Endothelial cell of umbilical vein (primary cell): ENCODE measurements around the gene PIGV. TPM values are rescaled to one million over a fixed set of nuclear protein-coding genes. Genes with fewer than 3 reads are reported as not detected.

ENCODE experiments used
- BruUV-seq: library from RNA; stranded (reverse); fragments of 400-500 nt; replicated peaks from 2 replicates; lab custom pipeline; 2021; lab: Mats Ljungman, UMichigan
- CTCF ChIA-PET: fragments of 300-600, 350-600 bp; sonication (Branson Sonifier 250); formaldehyde crosslinking; loops from one replicate; lab custom pipeline; 2021; ENCODE audit warnings: antibody characterized with exemption, inconsistent platforms; lab: Charles Lee
- POLR2A ChIA-PET: fragments of 300-600, 350-600 bp; sonication (Branson Sonifier 250); formaldehyde crosslinking; loops from one replicate; lab custom pipeline; 2021; ENCODE audit warnings: antibody characterized with exemption, inconsistent platforms; lab: Charles Lee
- DNase-seq: peaks from one replicate; pipeline ENCODE4 v3.0.0-alpha.2; 2011; ENCODE audit warnings: low read depth, low spot score
- FAIRE-seq: peaks from 2 replicates; lab custom pipeline; 2011; peaks lifted over from hg19 to GRCh38; lab: Jason Lieb, UNC
- H2AFZ ChIP-seq: 2 replicates; pipeline ENCODE4 v1.6.0; 2012; ENCODE audit warnings: low read depth, low read length, control low read depth, inconsistent platforms
- H3K27ac ChIP-seq: 2 replicates; pipeline ENCODE4 v1.5.1; 2011; ENCODE audit warnings: low read depth, mild to moderate bottlenecking, control low read depth, low read length, moderate library complexity; ENCODE audit not compliant: insufficient read depth
- H3K27me3 ChIP-seq, 2 experiments: 2 replicates each; pipeline versions ENCODE4 v1.6.0 to v1.6.1; 2011; ENCODE audit warnings: low read length in 2 of 2, mixed read lengths in 1 of 2; ENCODE audit not compliant: control insufficient read depth in 2 of 2, insufficient read depth in 2 of 2
- H3K36me3 ChIP-seq, 2 experiments: 2 replicates in 1 of 2; 3 replicates in 1 of 2; pipeline ENCODE4 v1.5.1; 2011; ENCODE audit warnings: low read length in 2 of 2, mild to moderate bottlenecking in 1 of 2, moderate library complexity in 1 of 2; ENCODE audit not compliant: control insufficient read depth in 2 of 2, insufficient read depth in 2 of 2; ENCODE audit errors: extremely low read depth in 1 of 2
- H3K4me1 ChIP-seq: 3 replicates; pipeline ENCODE4 v1.5.1; 2011; ENCODE audit warnings: mild to moderate bottlenecking, low read length; ENCODE audit not compliant: control insufficient read depth, insufficient read depth; ENCODE audit errors: extremely low read depth
- H3K4me2 ChIP-seq: 2 replicates; pipeline ENCODE4 v1.6.1; 2011; ENCODE audit warnings: low read length, control low read depth, mixed read lengths; ENCODE audit not compliant: insufficient read depth
- H3K4me3 ChIP-seq, 3 experiments: fragments of 200-600 bp in 1 of 3; sonication (generic), shearing (Covaris generic) in 1 of 3; replicated peaks in 1 of 3; 2 replicates each; pipeline ENCODE4 v1.5.1; 2011 to 2016; ENCODE audit warnings: control low read depth in 3 of 3, low read length in 3 of 3, mild to moderate bottlenecking in 2 of 3, inconsistent platforms in 1 of 3, low read depth in 1 of 3, moderate library complexity in 1 of 3; ENCODE audit not compliant: insufficient read depth in 1 of 3
- H3K79me2 ChIP-seq: 2 replicates; pipeline ENCODE4 v1.6.0; 2012; ENCODE audit warnings: low read length, inconsistent platforms; ENCODE audit not compliant: control insufficient read depth, insufficient read depth
- H3K9ac ChIP-seq: replicated peaks from 2 replicates; pipeline ENCODE3; 2011; ENCODE audit warnings: low read length, control low read depth; ENCODE audit not compliant: insufficient read depth; ENCODE audit errors: extremely low read depth
- H3K9me1 ChIP-seq: replicated peaks from 3 replicates; pipeline ENCODE4 v1.6.0; 2011; ENCODE audit warnings: mild to moderate bottlenecking, low read length; ENCODE audit not compliant: control insufficient read depth, insufficient read depth; ENCODE audit errors: extremely low read depth
- H3K9me3 ChIP-seq: replicated peaks from 2 replicates; pipeline ENCODE4 v1.5.1; 2012; ENCODE audit warnings: low read length, inconsistent platforms; ENCODE audit not compliant: control insufficient read depth, insufficient read depth
- H4K20me1 ChIP-seq: replicated peaks from 2 replicates; pipeline ENCODE3; 2011; ENCODE audit warnings: mild to moderate bottlenecking, low read length; ENCODE audit not compliant: control insufficient read depth, insufficient read depth; ENCODE audit errors: extremely low read depth
- EZH2 ChIP-seq: IDR thresholded peaks from 2 replicates; pipeline ENCODE4 v1.6.1; 2012; ENCODE audit warnings: borderline replicate concordance, low read depth, mild to moderate bottlenecking, moderate library complexity, low read length, inconsistent platforms; ENCODE audit not compliant: severe bottlenecking
- FOS ChIP-seq: IDR thresholded peaks from 2 replicates; pipeline ENCODE4 v1.6.1; 2011; ENCODE audit warnings: mild to moderate bottlenecking, low read length, moderate library complexity, borderline replicate concordance; ENCODE audit not compliant: insufficient read depth
- GATA2 ChIP-seq: IDR thresholded peaks from 2 replicates; pipeline ENCODE4 v1.7.0; 2011; ENCODE audit warnings: low read depth, mild to moderate bottlenecking, moderate library complexity, mixed read lengths, low read length; ENCODE audit not compliant: insufficient read length, insufficient read depth
- JUN ChIP-seq: IDR thresholded peaks from 2 replicates; pipeline ENCODE4 v1.6.1; 2011; ENCODE audit warnings: borderline replicate concordance, low read depth; ENCODE audit not compliant: insufficient read length, insufficient read depth
- MAX ChIP-seq: IDR thresholded peaks from 2 replicates; pipeline ENCODE4 v1.6.1; 2011; ENCODE audit not compliant: insufficient read depth, insufficient read length
- MYC ChIP-seq: IDR thresholded peaks from one replicate; pipeline ENCODE4 v1.6.1; 2011; ENCODE audit warnings: mild to moderate bottlenecking, low read depth, low read length
- POLR2A ChIP-seq: IDR thresholded peaks from 2 replicates; pipeline ENCODE4 v1.6.1; 2012; ENCODE audit warnings: low read depth, mild to moderate bottlenecking, control low read depth, low read length
- POLR2AphosphoS5 ChIP-seq: IDR thresholded peaks from 2 replicates; pipeline ENCODE4 v1.6.1; 2012; ENCODE audit warnings: low read depth, mild to moderate bottlenecking, control low read depth, low read length, moderate library complexity; ENCODE audit not compliant: insufficient read depth
- dilution Hi-C: fragments of 300-500 bp; cut with MboI; formaldehyde crosslinking; loops from one replicate; pipeline ENCODE4 v1.15.0; 2019; ENCODE audit warnings: low sequenced_read_pairs; ENCODE audit not compliant: extremely low pct_ligation_motif_present
- intact Hi-C: fragments of 100-400 bp; cut with micrococcal nuclease; formaldehyde crosslinking; loops from one replicate; pipeline ENCODE4 v1.10.0; 2022
- polyA plus RNA-seq, 4 experiments: library from polyadenylated mRNA; depleted of rRNA in 3 of 4; stranded (reverse) in 3 of 4; unstranded in 1 of 4; fragments of >200 nt; gene quantifications; 2 replicates each; pipeline versions ENCODE4 v1.2.1 to v1.2.3, GENCODE V29; 2011 to 2012; ENCODE audit warnings: missing spikeins in 1 of 4
- total RNA-seq: library from RNA; stranded (reverse); gene quantifications from 2 replicates; pipeline ENCODE4 v1.2.3, GENCODE V29; 2021
- TF ChIP-seq, protein P1 (sequence below), 2 donors: IDR thresholded peaks; 1 replicate in 1 of 2; 2 replicates in 1 of 2; pipeline ENCODE4 v1.5.1; 2011; ENCODE audit warnings: low read length in 2 of 2, mild to moderate bottlenecking in 2 of 2, moderate library complexity in 2 of 2, control low read depth in 1 of 2, inconsistent platforms in 1 of 2, low read depth in 1 of 2; ENCODE audit not compliant: insufficient read depth in 1 of 2; ENCODE audit errors: extremely low read depth in 1 of 2

The PIGV gene
- total and polyA plus RNA-seq, 2 donors (not counting 3 experiments of a cell fraction or from before 2014, with no cell fraction given) = 7.5 to 11.9 TPM

DNA sequence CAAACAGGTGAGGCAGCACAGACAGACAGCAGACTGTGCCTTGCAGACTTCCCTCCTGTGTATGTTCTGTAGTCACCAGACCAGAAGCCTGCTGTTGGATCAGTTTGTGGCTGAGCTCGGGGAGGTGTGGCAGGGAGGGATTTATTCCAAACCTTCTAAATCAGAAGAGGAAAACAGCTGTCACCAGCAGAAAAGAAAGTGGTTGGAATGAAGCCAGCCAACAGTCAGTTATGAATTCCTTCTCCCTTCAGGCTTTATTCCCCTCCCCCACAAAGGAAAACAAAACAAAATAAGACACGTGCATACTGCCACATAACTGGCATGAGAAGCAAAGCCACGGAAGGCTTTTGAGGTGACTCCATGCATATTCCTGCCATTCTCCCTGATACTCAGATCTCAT is 19.0 kb upstream of the PIGV start:
- no peak for TF ChIP-seq JUN
- TF ChIP-seq GATA2 = no peak
- TF ChIP-seq, protein P1, sequence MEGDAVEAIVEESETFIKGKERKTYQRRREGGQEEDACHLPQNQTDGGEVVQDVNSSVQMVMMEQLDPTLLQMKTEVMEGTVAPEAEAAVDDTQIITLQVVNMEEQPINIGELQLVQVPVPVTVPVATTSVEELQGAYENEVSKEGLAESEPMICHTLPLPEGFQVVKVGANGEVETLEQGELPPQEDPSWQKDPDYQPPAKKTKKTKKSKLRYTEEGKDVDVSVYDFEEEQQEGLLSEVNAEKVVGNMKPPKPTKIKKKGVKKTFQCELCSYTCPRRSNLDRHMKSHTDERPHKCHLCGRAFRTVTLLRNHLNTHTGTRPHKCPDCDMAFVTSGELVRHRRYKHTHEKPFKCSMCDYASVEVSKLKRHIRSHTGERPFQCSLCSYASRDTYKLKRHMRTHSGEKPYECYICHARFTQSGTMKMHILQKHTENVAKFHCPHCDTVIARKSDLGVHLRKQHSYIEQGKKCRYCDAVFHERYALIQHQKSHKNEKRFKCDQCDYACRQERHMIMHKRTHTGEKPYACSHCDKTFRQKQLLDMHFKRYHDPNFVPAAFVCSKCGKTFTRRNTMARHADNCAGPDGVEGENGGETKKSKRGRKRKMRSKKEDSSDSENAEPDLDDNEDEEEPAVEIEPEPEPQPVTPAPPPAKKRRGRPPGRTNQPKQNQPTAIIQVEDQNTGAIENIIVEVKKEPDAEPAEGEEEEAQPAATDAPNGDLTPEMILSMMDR (IDR thresholded peaks at IDR 0.05; ENCODE audit: extremely low read depth in 1 of 2, insufficient read depth in 1 of 2, low read depth in 1 of 2, low read length in 2 of 2) = no peak
- peak; percentile 49 for TF ChIP-seq MAX
- TF ChIP-seq EZH2 = no peak
- TF ChIP-seq POLR2AphosphoS5 = peak; percentile 40
- no peak for TF ChIP-seq POLR2A
- TF ChIP-seq FOS = no peak
- no peak for TF ChIP-seq MYC
- Histone ChIP-seq H3K27ac (no peak overlapping the region), H3K4me2 (no peak overlapping the region), H3K79me2 (peaks cover 7% of the 10 kb centered on the region), H3K9me1 (no peaks in the 10 kb centered on the region), H3K9ac (no peak overlapping the region), H3K36me3 (peaks cover 31 to 49% of the 10 kb centered on the region in 2 experiments), H4K20me1 (no peaks in the 10 kb centered on the region), H3K4me3 (no peak overlapping the region), H2AFZ (no peak overlapping the region), H3K4me1 (peaks cover 40% of the 10 kb centered on the region), H3K9me3 (no peaks in the 10 kb centered on the region), H3K27me3 (no peaks in the 10 kb centered on the region)
- dilution Hi-C loops (no loop called here), intact Hi-C loops (loop anchor here (1.0 kb wide), 1 partner anchor 18 kb away; no protein-coding TSS in a partner anchor)
- DNase-seq = peak; percentile 90
- FAIRE-seq = peak; percentile 83
- POLR2A ChIA-PET = no interaction called here
- CTCF ChIA-PET = interaction anchor here (0.7 to 3.0 kb wide), 5 partner anchors 18 to 167 kb away, joined by 3 to 20 read pairs (median 4); partner anchors contain the start of gene PIGV
- BruUV-seq = no TSS peak
